AG10803 (cell line): Measurements from ENCODE around the gene MINDY4B.

Source experiments
- DNase-seq: peaks from one replicate; pipeline ENCODE4 v3.0.0; 2010; ENCODE audit warnings: low read depth
- H3K4me3 ChIP-seq: 2 replicates; pipeline ENCODE4 v1.5.1; 2011; ENCODE audit warnings: mild to moderate bottlenecking, low read length, control low read depth
- CTCF ChIP-seq: conservative IDR thresholded peaks from 2 replicates; pipeline ENCODE4 v1.5.1; 2011; ENCODE audit warnings: mild to moderate bottlenecking, low read length, control low read depth, inconsistent platforms

MINDY4B gene

GRCh38 chr3:150905339-150905738, at the start of gene MINDY4B:
MINDY4B (minus strand) TSS chr3:150905439; CDS start chr3:150905439, 0 bp downstream.
- H3K4me3 ChIP-seq, result no peak within 1 kb of the TSS
- no peak for TF ChIP-seq CTCF
- DNase-seq, result no peak

- no peak for DNase-seq
- TF ChIP-seq CTCF, result no peak
- H3K4me3 ChIP-seq, result no peak overlapping the region
Measured at GRCh38 chr3:150951923-150952322, 46.7 kb upstream of the MINDY4B start.

GRCh38 chr3:150945226-150946032, 40.2 kb upstream of the MINDY4B start:
- no peak for TF ChIP-seq CTCF
- no peak overlapping the region for H3K4me3 ChIP-seq
- DNase-seq, result peak; percentile 76

- no peak for DNase-seq
- no peak for TF ChIP-seq CTCF
- no peak overlapping the region for H3K4me3 ChIP-seq
Measured at GRCh38 chr3:150942221-150942620, 37.0 kb upstream of the MINDY4B start.

- no peak overlapping the region for H3K4me3 ChIP-seq
- no peak for DNase-seq
- TF ChIP-seq CTCF, result no peak
Measured at GRCh38 chr3:150936693-150937092, 31.5 kb upstream of the MINDY4B start.

GRCh38 chr3:150933473-150933995, 28.3 kb upstream of the MINDY4B start:
- no peak for DNase-seq
- H3K4me3 ChIP-seq, result no peak overlapping the region
- no peak for TF ChIP-seq CTCF

GRCh38 chr3:150931745-150932144, 26.5 kb upstream of the MINDY4B start:
- no peak for DNase-seq
- no peak overlapping the region for H3K4me3 ChIP-seq
- no peak for TF ChIP-seq CTCF
